GM21825 (cell line): ENCODE measurements around the gene SOBP.

Experiments
- ATAC-seq: cut with Tn5 transposase; IDR thresholded peaks from one replicate; pipeline ENCODE4 v1.9.1; 2021; ENCODE audit warnings: mild to moderate bottlenecking, moderate library complexity; ENCODE audit not compliant: unreplicated experiment

SOBP gene

DNA sequence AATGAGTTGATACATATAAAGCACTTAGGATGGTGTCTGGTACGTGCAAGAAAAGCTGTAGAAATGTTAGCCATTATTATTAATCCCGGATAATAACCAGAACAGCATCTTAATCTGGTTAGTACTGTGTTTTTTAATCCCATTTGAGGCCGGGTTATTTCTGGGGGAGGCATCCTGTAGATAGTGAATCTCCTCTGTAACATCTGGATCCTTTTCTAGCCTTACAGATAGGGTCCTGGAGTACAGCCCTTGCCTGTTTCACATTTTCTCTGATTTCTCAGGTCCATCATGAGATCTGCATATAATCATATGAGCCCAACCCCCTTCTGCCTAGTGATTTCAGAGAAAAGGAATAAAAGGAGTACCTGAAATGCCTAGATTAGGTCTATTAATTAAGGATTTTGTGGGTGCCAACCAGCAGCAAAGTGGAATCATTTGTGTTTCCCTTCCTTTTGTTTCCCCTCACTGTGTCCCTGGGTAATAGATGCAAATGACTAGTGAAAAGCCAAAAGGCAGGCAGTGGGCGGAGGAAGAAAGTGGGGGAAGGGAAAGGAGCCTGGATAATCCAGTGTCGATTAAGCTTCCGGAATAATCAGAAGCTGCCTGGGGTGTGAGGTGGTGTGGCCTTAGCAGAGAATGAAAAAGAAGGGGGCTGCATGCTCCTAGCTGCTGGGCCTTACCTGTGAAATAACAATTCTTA lies 88.9 kb downstream of the SOBP start:
- no peak for ATAC-seq

- no peak for ATAC-seq
Measured at GRCh38 chr6:107579456-107580056, 89.6 kb downstream of the SOBP start.

GRCh38 chr6:107582086-107582485 lies 92.2 kb downstream of the SOBP start:
- no peak for ATAC-seq

- no peak for ATAC-seq
Measured at GRCh38 chr6:107584726-107585125, 94.8 kb downstream of the SOBP start.

DNA sequence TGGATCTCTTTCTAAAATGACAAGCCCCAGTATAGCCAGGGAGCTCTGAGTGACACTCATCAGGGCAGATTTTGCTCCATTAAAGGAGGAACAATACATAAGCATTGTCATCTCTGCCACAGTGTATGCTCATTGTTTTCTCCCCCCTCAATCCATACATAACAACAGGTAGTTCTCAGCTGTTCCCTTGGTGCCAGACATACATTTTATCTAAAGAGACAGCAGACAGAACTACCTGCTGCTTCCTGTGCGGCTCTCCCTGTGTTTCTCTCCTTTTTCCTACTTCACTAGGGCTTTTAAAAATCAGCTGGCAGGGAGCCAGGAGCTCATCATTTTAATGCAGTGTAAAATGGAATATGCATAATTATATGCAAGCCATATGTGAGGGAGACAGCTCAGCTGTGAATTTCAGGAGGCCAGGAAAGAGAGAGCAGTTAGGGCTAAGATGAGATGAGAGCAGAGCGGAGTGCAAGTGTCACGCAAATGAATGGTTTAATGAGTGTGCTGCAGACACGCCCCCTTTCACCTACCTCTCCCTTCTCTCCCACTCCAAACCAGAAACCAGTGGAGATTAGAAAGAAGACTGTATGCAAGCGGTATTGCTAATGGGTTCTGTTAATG lies 96.0 kb downstream of the SOBP start:
- ATAC-seq = no peak

DNA sequence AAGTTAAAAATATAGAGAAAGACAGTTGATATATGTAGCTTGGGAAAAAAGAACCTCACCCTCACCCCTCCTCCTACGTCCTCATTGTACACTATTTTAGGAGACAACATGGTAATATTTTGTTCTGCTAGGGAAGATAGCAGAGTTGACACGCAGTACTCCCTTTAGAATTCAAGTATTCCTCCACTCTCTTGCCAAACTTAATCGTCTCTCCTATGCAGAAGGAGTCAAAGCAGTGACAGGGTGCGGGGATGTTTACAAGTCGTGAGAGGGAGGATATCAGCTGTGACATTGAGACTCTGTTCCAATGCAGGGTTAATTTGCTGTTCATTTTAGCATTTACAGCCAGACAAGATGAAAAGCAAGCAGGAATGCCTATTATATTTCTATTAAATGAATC lies 97.5 kb downstream of the SOBP start:
- ATAC-seq = no peak

DNA sequence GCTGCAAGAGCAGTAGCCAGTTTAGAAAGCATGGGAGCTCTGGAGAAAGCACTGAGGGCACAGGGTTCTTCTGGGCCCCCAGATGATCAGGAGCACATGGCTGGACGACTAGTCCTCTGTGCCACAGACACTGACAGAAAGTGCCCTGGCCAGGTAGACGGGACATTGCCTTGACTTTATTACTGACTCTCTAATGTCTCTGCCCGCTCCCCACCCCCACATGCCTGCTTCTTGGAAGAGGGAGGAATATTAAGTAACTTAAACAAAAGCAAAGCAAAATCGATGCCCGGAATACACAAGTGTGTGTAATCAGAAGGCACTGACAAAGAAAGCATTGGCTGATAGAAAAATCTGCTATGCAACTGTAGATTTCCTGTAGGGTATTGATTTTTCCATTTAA lies 99.3 kb downstream of the SOBP start:
- ATAC-seq = no peak

- no peak for ATAC-seq
Measured at GRCh38 chr6:107589934-107590333, 100.0 kb downstream of the SOBP start.

GRCh38 chr6:107590378-107590777 lies 100.5 kb downstream of the SOBP start:
- no peak for ATAC-seq

DNA sequence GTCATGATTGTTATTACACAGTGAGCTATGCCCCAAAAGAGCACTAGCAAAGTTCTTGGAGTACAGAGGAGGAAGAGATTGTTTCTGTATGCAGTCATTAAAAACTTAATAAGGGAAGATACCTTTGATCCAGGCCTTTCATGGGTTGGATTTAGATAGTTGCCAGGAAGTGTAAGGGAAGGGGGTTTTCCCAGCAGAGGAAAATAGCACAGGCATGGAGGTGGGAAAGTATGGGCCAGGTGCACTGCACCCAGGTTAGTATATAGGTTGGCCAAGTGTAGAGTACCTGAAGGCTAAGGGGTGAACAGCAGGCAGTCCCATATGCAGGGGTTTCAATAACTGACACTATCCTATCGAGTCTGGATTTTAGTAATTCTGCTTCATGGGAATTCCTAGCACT lies 101.4 kb downstream of the SOBP start:
- no peak for ATAC-seq

- no peak for ATAC-seq
Measured at GRCh38 chr6:107592806-107593205, 102.9 kb downstream of the SOBP start.

GRCh38 chr6:107594736-107595135 lies 104.8 kb downstream of the SOBP start:
- no peak for ATAC-seq

- ATAC-seq = no peak
Measured at GRCh38 chr6:107598091-107598490, 108.2 kb downstream of the SOBP start.

DNA sequence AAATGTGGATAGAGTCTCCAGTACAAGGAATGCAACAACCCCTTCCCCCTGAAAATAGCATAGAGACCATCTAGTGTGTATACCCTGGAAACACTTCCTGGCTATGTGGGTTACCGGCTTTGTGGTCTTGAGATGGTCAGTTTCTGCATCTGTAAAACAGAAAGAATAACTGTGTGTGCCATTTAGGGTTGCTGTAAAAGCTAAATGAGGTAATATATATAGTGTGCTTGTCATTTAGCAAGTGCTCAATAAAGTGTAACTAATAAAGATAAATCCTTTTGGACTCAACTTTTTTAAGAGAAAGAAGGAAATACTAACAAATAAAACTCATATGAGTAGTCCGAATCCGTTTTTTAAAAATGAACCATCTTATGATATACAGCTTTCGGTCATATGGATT lies 109.1 kb downstream of the SOBP start:
- no peak for ATAC-seq

DNA sequence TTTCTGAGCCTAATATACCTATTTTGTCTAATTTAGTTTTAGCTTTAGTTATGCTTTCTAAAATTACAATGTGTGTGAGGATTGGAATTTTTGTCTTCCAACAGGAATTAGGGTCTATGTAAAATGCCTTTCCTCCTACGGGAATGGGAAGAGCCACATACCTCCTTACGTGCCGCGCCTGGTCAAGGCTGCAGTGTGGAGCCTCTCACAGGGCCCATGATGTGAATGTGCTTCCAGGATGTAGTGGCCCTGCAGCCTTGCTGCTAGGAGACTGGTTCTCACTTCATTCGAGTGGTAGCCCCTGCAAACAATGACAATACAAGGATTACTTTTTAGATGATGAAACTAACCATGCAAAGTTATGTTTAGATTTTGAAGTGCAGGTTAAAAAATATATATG lies 110.2 kb downstream of the SOBP start:
- no peak for ATAC-seq

DNA sequence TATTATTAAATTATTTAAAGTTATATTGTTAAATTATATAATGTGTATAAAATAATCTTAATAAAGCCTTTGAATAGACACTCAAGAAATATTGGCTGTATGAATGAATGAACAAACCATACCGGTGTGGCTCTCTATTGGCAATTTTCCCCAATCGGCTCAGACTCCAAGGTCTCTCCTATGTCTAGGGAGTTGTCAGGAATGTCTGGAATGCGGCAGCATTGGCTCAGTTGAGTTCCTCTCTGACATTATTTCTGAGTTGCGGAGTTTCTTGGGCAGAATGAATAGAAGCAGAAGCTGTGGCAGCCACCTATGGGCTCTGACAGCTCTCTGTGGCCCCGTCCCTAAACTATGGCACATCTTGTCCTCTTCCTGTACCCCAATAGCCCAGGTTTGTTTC lies 111.0 kb downstream of the SOBP start:
- ATAC-seq = no peak

DNA sequence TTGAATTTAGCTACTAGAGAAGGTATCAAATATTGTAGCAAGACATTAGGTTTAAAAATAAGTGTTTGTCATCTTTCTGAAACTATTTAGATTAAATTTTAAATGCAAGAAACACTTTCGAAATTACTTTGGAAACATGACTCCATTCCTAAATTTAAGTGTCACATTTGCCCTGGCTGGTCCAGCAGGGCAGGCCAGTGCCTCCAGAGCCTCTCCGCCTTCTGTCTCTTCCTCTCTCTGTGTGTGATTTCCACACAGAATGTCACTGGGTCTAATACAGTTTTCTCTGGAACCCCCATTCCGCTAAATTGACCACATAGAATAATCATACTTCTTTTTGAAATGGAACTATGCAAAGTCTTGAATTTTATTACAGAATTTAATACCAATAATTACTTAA lies 111.5 kb downstream of the SOBP start:
- no peak for ATAC-seq

DNA sequence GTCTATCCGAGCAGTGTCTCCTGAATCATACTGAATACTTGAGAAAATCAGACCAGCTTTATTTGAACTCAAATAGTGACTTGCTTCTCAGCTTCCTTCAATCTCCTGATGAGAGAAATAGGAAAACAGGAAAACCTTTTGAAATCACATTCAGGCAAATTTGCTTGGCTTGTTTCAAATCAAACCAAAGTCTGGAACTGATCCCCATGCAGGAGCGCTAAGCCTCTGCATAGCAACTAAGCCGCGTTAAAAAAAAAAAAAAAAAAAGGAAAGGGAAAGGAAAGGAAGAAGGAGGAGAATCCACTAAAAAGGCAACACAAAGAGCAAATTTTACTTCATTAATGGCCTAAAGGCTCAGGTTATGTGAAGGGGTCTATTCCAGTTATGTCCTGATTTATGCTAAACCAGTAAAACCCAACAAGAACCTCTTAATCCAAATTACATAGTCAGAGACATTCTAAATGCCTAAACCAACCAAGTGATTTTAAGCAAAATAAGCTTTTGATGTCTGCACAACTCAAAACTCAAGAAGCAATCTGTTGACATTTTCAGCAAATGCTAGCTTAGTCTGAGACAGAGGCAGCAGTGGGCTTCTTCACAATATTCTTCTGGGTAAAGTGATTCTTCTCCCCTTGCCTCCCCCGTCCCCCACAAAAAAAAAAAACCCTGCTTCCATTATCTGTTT lies 112.5 kb downstream of the SOBP start:
- no peak for ATAC-seq

DNA sequence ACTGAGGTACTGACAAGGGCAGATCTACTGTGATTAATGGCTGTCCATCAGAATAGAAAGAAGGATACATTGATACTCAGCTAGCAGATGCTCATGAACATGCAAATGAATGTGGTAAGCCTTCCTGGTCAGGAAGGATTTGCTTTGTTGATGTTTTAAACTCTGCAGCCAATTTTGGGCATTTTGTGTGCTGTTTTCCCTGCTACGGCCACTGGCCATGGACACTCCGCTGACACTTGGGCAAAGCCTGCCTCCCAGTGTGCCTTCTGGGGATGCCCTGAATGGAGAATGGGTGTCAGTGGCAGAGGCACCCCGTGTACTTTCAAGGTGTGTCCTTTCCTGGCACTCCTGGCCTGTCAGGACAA lies 113.1 kb downstream of the SOBP start:
- ATAC-seq = no peak

DNA sequence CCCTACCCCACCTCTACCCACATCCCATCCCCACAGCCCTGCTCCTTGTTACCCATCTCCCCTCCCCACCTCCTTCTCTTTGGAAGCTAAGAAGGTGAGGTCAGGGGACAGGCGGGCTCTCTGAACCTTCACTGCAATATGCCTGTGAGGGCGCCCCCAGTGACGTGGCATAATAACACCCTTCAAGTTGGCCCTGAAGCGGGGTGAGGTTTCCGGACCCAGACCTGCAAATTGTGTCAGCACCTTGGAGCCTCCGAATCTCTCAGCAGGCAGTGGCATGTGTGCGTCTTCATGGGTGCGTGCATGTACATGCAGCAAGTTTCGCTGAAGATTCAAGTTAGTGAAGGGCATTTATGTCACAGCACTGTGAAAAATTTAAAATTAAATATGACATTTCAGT lies 114.6 kb downstream of the SOBP start:
- ATAC-seq = no peak

DNA sequence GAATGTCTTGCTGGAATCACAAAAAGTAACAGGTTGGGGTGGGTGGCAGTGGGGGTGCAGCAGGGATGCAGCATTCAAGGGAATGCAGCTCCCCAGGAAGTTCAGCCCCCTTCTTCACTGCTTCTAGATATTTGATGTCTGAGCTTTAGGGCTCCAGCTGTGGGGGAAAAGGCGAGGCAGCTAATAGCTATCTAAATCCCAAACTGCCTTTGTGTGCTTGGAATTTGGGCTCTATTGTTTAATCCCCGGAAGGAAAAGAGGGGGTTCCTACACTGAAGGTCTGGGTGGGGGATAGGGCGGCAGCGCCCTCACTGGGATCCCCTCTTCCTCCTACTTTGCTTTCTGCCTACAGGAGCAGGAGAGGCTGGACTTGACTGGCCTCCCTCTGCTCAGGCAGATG lies 116.5 kb downstream of the SOBP start:
- ATAC-seq = no peak

DNA sequence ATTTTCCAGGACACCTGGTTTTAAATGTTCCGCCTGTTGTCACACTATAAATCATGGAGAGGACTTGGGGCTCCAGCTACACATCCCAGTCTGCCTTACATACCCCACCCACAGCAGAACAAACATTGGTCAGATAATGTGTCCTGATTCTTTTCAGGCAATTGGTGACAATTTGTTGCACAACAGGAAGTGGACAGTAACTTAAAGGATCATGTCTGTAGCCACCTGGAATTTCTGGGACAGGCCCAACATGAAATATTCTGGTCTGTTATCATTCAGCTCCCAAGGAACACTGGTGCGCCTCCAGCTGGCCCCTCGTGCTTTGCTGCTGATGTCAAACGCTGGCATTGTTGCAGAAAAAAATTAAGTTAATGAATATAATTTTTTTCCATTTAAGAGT lies 117.2 kb downstream of the SOBP start:
- ATAC-seq = no peak
